Measurements from ENCODE around the gene MAP6. TPM values are rescaled to one million over a fixed set of nuclear protein-coding genes. Genes with fewer than 3 reads are reported as not detected.

Gene MAP6
- total and polyA plus RNA-seq, 2 of the 13 experiments (the other 11 are each of a cell fraction or from before 2014, with no cell fraction given) = 0.04 TPM; not detected in 1

DNA sequence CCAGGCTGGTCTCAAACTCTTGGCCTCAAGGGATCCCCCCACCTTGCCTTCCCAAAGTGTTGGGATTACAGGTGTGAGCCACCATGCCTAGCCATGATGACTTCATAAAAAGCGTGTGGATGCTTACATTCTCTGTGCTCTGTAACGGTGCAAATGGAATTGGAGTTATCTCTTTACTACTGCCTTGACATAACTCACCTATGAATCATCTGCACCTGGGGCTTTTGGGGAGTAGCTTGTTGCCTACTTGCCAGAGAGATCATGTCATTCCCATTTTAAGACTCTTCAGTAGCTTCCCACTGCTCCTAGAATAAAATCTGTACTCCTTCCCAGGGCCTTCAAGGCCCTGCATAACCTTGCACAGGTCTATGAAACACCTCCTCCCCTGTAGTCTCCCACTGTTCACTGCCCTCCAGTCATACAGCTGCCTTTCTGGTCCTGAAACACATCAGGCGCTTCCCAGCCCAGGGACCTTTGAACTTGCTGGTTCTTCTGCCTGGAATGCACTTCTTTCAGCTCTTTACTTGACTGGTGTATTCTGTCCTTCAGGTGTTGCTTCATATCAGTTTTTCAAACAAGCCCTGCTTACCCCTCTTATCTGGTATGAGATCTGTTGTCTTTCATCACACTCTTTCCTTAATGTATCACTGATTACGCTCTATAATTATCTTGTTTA is 29.2 kb upstream of the MAP6 start:
- TF ChIP-seq TEAD3 (CRISPR knock-in tag; optimal IDR thresholded peaks at IDR 0.05; ENCODE audit: borderline replicate concordance) (peak; percentile 57), HNF4A (CRISPR knock-in tag; IDR thresholded peaks at IDR 0.05) (peak; percentile 57), HNF4G (IDR thresholded peaks at IDR 0.05; ENCODE audit: borderline replicate concordance, low read depth, low read length) (peak; percentile 69), HNF4G (CRISPR knock-in tag; IDR thresholded peaks at IDR 0.05; ENCODE audit: borderline replicate concordance, low read depth) (no peak), ZNF12 (CRISPR knock-in tag; IDR thresholded peaks at IDR 0.05) (no peak), EP300 (IDR thresholded peaks at IDR 0.05; ENCODE audit: low read depth in 2 of 2, low read length in 2 of 2) (0 out of 4 replicates have a peak, but pooled peaks of 1 of the 2 experiments have one; percentile 10), EP300 (CRISPR knock-in tag; IDR thresholded peaks at IDR 0.05; ENCODE audit: borderline replicate concordance) (no peak)
- CTCF ChIA-PET (ENCODE audit: low intra/inter-chr PET ratio, low total read pairs) = no interaction called here
- FAIRE-seq = peak; percentile 23
- no peaks in the 10 kb centered on the region for H3K79me2 ChIP-seq (ENCODE audit: insufficient read depth, low read length)
- BruUV-seq (replicated peaks) = no TSS peak
- H3K9me3 ChIP-seq (ENCODE audit: low read length) = no peaks in the 10 kb centered on the region
- no peak for DNase-seq (ENCODE audit: low spot score)
- H2AFZ ChIP-seq (ENCODE audit: low read length) = no peak overlapping the region
- H3K9ac ChIP-seq (ENCODE audit: insufficient read depth, low read depth, low read length) = no peak overlapping the region
- in situ Hi-C loops (cut with HindIII; ENCODE audit: extremely low pct_ligation_motif_present, low pct_unique_long_range_greater_than_20kb) = no loop called here
- POLR2A ChIA-PET = no interaction called here
- H3K4me3 ChIP-seq (replicated peaks in 1 of 3; ENCODE audit: insufficient read depth in 1 of 3, low read depth in 2 of 3, low read length in 3 of 3) = no peak overlapping the region
- peaks cover 13% of the 10 kb centered on the region for H3K4me1 ChIP-seq (ENCODE audit: insufficient read depth, low read length)
- no peaks in the 10 kb centered on the region for H4K20me1 ChIP-seq (ENCODE audit: insufficient read depth, low read length)
- 5% methylated on average over 4 of the region's 4 CpGs for WGBS (ENCODE audit: low lambda C conversion rate)
- intact Hi-C loops (cut with micrococcal nuclease; ENCODE audit: unreplicated experiment) = no loop called here
- no peaks in the 10 kb centered on the region for H3K36me3 ChIP-seq (replicated peaks in 1 of 2; ENCODE audit: control insufficient read depth in 1 of 2, insufficient read depth in 2 of 2, low read length in 2 of 2)
- ATAC-seq = peak; percentile 78
- no peak overlapping the region for H3K27ac ChIP-seq (ENCODE audit: extremely low read length, insufficient read depth, low read length)
- no peaks in the 10 kb centered on the region for H3K27me3 ChIP-seq (ENCODE audit: control insufficient read depth in 1 of 2, insufficient read depth in 2 of 2, low read length in 2 of 2)
- H3K4me2 ChIP-seq (ENCODE audit: low read depth, low read length) = no peak overlapping the region

- no peak overlapping the region for H3K4me2 ChIP-seq (ENCODE audit: low read depth, low read length)
- no peak overlapping the region for H2AFZ ChIP-seq (ENCODE audit: low read length)
- FAIRE-seq (no peak), ATAC-seq (no peak), DNase-seq (ENCODE audit: low spot score) (no peak)
- no peak overlapping the region for H3K27ac ChIP-seq (ENCODE audit: extremely low read length, insufficient read depth, low read length)
- H3K36me3 ChIP-seq (replicated peaks in 1 of 2; ENCODE audit: control insufficient read depth in 1 of 2, insufficient read depth in 2 of 2, low read length in 2 of 2) = no peaks in the 10 kb centered on the region
- CTCF ChIA-PET (ENCODE audit: low intra/inter-chr PET ratio, low total read pairs) = no interaction called here
- no peaks in the 10 kb centered on the region for H3K79me2 ChIP-seq (ENCODE audit: insufficient read depth, low read length)
- no peak for TF ChIP-seq ZNF850 (CRISPR knock-in tag; conservative IDR thresholded peaks at IDR 0.05)
- no peak for TF ChIP-seq SP140L (CRISPR knock-in tag; IDR thresholded peaks at IDR 0.05; ENCODE audit: borderline replicate concordance)
- no peaks in the 10 kb centered on the region for H3K9me3 ChIP-seq (ENCODE audit: low read length)
- BruUV-seq (replicated peaks) = no TSS peak
- POLR2A ChIA-PET = no interaction called here
- H3K4me3 ChIP-seq (replicated peaks in 1 of 3; ENCODE audit: insufficient read depth in 1 of 3, low read depth in 2 of 3, low read length in 3 of 3) = no peak overlapping the region
- H3K4me1 ChIP-seq (ENCODE audit: insufficient read depth, low read length) = no peaks in the 10 kb centered on the region
- intact Hi-C loops (cut with micrococcal nuclease; ENCODE audit: unreplicated experiment) = no loop called here
- no peak overlapping the region for H3K9ac ChIP-seq (ENCODE audit: insufficient read depth, low read depth, low read length)
- H3K27me3 ChIP-seq (ENCODE audit: control insufficient read depth in 1 of 2, insufficient read depth in 2 of 2, low read length in 2 of 2) = peaks cover 1 to 7% of the 10 kb centered on the region in 2 experiments; a peak in 2 of 5 replicates
- no peaks in the 10 kb centered on the region for H4K20me1 ChIP-seq (ENCODE audit: insufficient read depth, low read length)
- in situ Hi-C loops (cut with HindIII; ENCODE audit: extremely low pct_ligation_motif_present, low pct_unique_long_range_greater_than_20kb) = no loop called here
- 36% methylated on average over 4 of the region's 4 CpGs for WGBS (ENCODE audit: low lambda C conversion rate)
Measured at GRCh38 chr11:75691804-75692203, 23.0 kb upstream of the MAP6 start.
